ENCODE data around the gene PTCD1.

The PTCD1 gene

GRCh38 chr7:99438573-99439480 is at the start of gene PTCD1, which contains the start of gene CPSF4:
PTCD1 (minus strand) TSS chr7:99438798; CDS start chr7:99435242, 3,556 bp downstream.
CPSF4 (plus strand) TSS chr7:99438943; CDS start chr7:99439083, 140 bp downstream.
- peak; percentile 83 for DNase-seq

GRCh38 chr7:99485094-99485493 is 46.5 kb upstream of the PTCD1 start:
- no peak for DNase-seq

- no peak for DNase-seq
These were observed 40.2 kb upstream of the PTCD1 start for GRCh38 chr7:99478464-99479440.

- no peak for DNase-seq
These were observed 37.5 kb upstream of the PTCD1 start for GRCh38 chr7:99476107-99476506.

- peak; percentile 16 for DNase-seq
These were observed 34.7 kb upstream of the PTCD1 start for GRCh38 chr7:99473315-99473596.

- DNase-seq: peak; percentile 96
These were observed 34.1 kb upstream of the PTCD1 start, which contains the start of gene ZNF789 for GRCh38 chr7:99472561-99473314. ZNF789 (plus strand) TSS chr7:99472890; CDS start chr7:99476457, 3,567 bp downstream.

GRCh38 chr7:99469381-99470065 is 30.9 kb upstream of the PTCD1 start:
- DNase-seq: no peak

- DNase-seq: no peak
These were observed 29.8 kb upstream of the PTCD1 start for GRCh38 chr7:99468336-99468918.

GRCh38 chr7:99465421-99465768 is 26.8 kb upstream of the PTCD1 start:
- no peak for DNase-seq

- DNase-seq: no peak
These were observed 22.6 kb upstream of the PTCD1 start for GRCh38 chr7:99461221-99461620.

GRCh38 chr7:99460651-99461050 is 22.1 kb upstream of the PTCD1 start:
- no peak for DNase-seq

GRCh38 chr7:99459087-99459486 is 20.5 kb upstream of the PTCD1 start:
- DNase-seq: peak; percentile 12

GRCh38 chr7:99457650-99458493 is 19.3 kb upstream of the PTCD1 start:
- DNase-seq: no peak

- DNase-seq: no peak
These were observed 18.6 kb upstream of the PTCD1 start for GRCh38 chr7:99457050-99457649.

GRCh38 chr7:99456288-99456687 is 17.7 kb upstream of the PTCD1 start:
- DNase-seq: no peak

GRCh38 chr7:99455874-99456273 is 17.3 kb upstream of the PTCD1 start:
- DNase-seq: no peak

- no peak for DNase-seq
These were observed 14.5 kb upstream of the PTCD1 start for GRCh38 chr7:99453105-99453504.

GRCh38 chr7:99452541-99452940 is 13.9 kb upstream of the PTCD1 start:
- no peak for DNase-seq

- DNase-seq: no peak
These were observed 13.3 kb upstream of the PTCD1 start for GRCh38 chr7:99451936-99452335.

- DNase-seq: peak; percentile 26
These were observed 10.7 kb upstream of the PTCD1 start for GRCh38 chr7:99449326-99449725.
